K562 (cell line): ENCODE results near the gene CTDSPL. TPM values are rescaled to one million over a fixed set of nuclear protein-coding genes. Genes with fewer than 3 reads are reported as not detected.

Experiments
- CBFB ChIP-seq: sonication (generic); formaldehyde crosslinking; IDR thresholded peaks from 2 replicates; pipeline ENCODE4 v1.4.0; 2020; ENCODE audit warnings: mild to moderate bottlenecking, missing genetic modification reagents
- CHAMP1 ChIP-seq: fragments of 450-650 bp; IDR thresholded peaks from 2 replicates; pipeline ENCODE4 v1.6.1; 2016; ENCODE audit warnings: mild to moderate bottlenecking
- MTA1 ChIP-seq: fragments of 450-650 bp; IDR thresholded peaks from 2 replicates; pipeline ENCODE4 v1.6.1; 2017; ENCODE audit warnings: borderline replicate concordance
- NFIC ChIP-seq: fragments of 450-650 bp; IDR thresholded peaks from 2 replicates; pipeline ENCODE4 v1.6.1; 2017; ENCODE audit warnings: mild to moderate bottlenecking, inconsistent platforms
- SNRNP70 ChIP-seq: fragments of 200-400 bp; formaldehyde crosslinking; optimal IDR thresholded peaks from 2 replicates; pipeline ENCODE3; 2017; ENCODE audit warnings: low read depth, low read length
- STAG1 ChIP-seq: sonication (generic); formaldehyde crosslinking; IDR thresholded peaks from 2 replicates; pipeline ENCODE4 v1.5.0; 2020; ENCODE audit warnings: missing genetic modification reagents, borderline replicate concordance
- ZBTB43 ChIP-seq: sonication (generic); formaldehyde crosslinking; IDR thresholded peaks from 2 replicates; pipeline ENCODE4 v1.8.0; 2023; ENCODE audit warnings: mild to moderate bottlenecking, missing genetic modification reagents
- polyA plus RNA-seq, 8 experiments: library from polyadenylated mRNA; depleted of rRNA in 4 of 8; stranded (reverse) in 5 of 8; unstranded in 3 of 8; fragments of >200 nt; fragmentation: Nextera tagmentation in 2 of 8; fragmentation: Illumina TruSeq in 1 of 8; extraction: Ambion mirVana in 2 of 8; extraction: Trizol in 1 of 8; gene quantifications; 2 replicates each; pipeline versions ENCODE4 v1.2.1 to v1.2.3, GENCODE V29; 2011 to 2014; ENCODE audit warnings: inconsistent platforms in 1 of 8, missing spikeins in 1 of 8
- total RNA-seq, 7 experiments: library from RNA; depleted of rRNA in 6 of 7; stranded (reverse); fragments of >200 nt in 6 of 7; fragmentation: Illumina TruSeq in 2 of 7; extraction: Trizol in 2 of 7; gene quantifications; 2 replicates each; pipeline versions ENCODE4 v1.2.1 to v1.2.3, GENCODE V29; 2011 to 2021; ENCODE audit warnings: low replicate concordance in 1 of 7
- TF ChIP-seq, protein P1 (sequence below), 2 experiments: fragments of 450-650 bp; IDR thresholded peaks; 2 replicates each; pipeline ENCODE4 v1.6.1; 2016; ENCODE audit warnings: mild to moderate bottlenecking in 2 of 2, borderline replicate concordance in 1 of 2, low read depth in 1 of 2, moderate library complexity in 1 of 2

Gene CTDSPL
- total and polyA plus RNA-seq, 9 of the 15 experiments (the other 6 are each of a cell fraction or from before 2014, with no cell fraction given) = 5.1 to 19.3 (median 11.3) TPM

DNA sequence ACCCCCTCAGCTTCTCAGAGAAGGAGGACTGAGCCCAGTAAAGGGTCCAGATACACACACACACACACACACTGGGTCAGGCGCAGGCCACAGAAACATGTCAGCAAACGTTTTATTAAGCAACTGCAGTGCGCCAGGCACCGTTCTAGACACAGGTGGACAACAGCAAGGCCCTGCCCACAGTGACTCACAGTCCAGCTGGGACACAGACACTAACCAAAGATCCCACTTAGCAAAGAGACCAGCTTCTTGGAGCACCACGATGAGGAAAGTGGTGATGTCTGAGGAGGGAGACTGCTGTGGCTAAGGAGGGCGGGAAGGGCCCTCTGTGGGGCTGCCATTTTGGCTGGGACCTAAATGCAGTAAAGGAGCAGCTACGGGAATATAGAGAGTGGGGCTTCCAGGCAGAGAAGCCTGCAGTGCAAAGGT lies 126.1 kb downstream of the CTDSPL start (continued):
- TF ChIP-seq CHAMP1 (no peak), MTA1 (no peak), STAG1 (CRISPR knock-in tag) (no peak), CBFB (CRISPR knock-in tag) (no peak), SNRNP70 (no peak), NFIC (no peak; the same call in 1 of the 2 replicates), ZBTB43 (CRISPR knock-in tag) (no peak)
- TF ChIP-seq, protein P1, sequence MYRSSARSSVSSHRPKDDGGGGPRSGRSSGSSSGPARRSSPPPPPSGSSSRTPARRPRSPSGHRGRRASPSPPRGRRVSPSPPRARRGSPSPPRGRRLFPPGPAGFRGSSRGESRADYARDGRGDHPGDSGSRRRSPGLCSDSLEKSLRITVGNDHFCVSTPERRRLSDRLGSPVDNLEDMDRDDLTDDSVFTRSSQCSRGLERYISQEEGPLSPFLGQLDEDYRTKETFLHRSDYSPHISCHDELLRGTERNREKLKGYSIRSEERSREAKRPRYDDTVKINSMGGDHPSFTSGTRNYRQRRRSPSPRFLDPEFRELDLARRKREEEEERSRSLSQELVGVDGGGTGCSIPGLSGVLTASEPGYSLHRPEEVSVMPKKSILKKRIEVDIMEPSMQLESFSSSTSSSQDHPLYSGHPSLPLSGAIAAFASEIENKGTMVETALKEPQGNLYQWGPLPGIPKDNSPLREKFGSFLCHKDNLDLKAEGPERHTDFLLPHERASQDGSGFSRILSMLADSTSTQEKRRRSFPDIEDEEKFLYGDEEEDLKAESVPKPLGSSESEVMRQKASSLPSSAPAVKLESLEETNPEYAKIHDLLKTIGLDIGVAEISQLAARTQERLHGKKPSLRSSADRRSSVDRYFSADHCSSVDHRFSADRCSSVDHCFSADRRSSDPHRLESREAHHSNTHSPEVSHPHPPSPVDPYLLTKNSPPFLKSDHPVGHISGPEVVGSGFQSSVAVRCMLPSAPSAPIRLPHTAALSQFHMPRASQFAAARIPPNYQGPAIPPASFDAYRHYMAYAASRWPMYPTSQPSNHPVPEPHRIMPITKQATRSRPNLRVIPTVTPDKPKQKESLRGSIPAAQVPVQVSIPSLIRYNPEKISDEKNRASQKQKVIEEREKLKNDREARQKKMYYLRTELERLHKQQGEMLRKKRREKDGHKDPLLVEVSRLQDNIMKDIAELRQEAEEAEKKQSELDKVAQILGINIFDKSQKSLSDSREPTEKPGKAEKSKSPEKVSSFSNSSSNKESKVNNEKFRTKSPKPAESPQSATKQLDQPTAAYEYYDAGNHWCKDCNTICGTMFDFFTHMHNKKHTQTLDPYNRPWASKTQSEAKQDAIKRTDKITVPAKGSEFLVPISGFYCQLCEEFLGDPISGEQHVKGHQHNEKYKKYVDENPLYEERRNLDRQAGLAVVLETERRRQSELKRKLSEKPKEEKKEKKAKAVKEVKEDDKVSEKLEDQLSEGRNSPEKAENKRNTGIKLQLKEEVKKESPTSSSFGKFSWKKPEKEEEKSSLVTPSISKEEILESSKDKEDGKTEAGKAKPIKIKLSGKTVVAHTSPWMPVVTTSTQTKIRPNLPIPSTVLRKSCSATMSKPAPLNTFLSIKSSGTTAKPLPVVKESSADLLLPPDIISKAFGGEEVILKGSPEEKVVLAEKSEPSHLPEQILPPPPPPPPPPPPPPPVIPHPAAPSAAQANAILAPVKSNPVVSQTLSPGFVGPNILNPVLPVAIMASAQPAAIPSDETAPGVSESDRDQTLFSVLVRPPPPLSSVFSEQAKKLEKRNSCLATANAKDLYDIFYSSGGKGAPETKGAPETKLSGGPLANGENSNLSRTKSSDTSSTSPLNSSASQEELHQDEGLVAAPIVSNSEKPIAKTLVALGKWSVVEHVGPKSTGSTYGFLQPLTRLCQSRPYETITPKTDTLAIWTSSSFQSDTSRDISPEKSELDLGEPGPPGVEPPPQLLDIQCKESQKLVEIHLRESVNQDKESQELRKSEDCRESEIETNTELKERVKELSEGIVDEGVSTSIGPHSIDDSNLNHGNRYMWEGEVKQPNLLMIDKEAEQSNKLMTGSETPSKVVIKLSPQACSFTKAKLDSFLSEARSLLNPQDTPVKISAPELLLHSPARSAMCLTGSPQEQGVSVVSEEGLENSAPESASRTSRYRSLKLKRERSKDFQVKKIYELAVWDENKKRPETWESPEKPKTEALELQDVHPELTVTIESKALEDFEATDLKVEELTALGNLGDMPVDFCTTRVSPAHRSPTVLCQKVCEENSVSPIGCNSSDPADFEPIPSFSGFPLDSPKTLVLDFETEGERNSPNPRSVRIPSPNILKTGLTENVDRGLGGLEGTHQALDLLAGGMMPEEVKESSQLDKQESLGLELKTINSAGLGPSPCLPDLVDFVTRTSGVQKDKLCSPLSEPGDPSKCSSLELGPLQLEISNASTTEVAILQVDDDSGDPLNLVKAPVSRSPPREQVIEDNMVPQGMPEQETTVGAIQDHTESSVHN (IDR thresholded peaks at IDR 0.05; ENCODE audit: borderline replicate concordance in 1 of 2, low read depth in 1 of 2) = 0 out of 4 replicates have a peak, but pooled peaks of 1 of the 2 experiments have one; percentile 31
